Measurements from ENCODE around the gene PMF1.

DNA sequence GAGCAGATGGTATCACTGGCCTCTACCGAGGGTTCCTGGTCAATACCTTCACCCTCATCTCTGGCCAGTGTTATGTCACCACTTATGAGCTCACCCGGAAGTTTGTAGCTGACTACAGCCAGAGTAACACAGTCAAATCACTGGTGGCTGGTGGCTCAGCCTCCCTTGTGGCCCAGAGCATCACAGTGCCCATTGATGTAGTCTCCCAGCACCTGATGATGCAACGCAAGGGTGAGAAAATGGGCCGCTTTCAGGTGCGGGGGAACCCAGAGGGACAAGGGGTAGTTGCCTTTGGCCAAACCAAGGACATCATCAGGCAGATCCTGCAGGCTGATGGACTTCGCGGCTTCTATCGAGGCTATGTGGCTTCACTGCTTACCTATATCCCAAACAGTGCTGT is 12.8 kb upstream of the PMF1 start:
- no peak for TF ChIP-seq POLR2AphosphoS5 (IDR thresholded peaks at IDR 0.05; ENCODE audit: insufficient read depth, low read depth, low read length)
- TF ChIP-seq, protein P1, sequence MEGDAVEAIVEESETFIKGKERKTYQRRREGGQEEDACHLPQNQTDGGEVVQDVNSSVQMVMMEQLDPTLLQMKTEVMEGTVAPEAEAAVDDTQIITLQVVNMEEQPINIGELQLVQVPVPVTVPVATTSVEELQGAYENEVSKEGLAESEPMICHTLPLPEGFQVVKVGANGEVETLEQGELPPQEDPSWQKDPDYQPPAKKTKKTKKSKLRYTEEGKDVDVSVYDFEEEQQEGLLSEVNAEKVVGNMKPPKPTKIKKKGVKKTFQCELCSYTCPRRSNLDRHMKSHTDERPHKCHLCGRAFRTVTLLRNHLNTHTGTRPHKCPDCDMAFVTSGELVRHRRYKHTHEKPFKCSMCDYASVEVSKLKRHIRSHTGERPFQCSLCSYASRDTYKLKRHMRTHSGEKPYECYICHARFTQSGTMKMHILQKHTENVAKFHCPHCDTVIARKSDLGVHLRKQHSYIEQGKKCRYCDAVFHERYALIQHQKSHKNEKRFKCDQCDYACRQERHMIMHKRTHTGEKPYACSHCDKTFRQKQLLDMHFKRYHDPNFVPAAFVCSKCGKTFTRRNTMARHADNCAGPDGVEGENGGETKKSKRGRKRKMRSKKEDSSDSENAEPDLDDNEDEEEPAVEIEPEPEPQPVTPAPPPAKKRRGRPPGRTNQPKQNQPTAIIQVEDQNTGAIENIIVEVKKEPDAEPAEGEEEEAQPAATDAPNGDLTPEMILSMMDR (IDR thresholded peaks at IDR 0.05; ENCODE audit: extremely low read depth in 1 of 2, insufficient read depth in 1 of 2, low read depth in 1 of 2, low read length in 2 of 2), result no peak
- no peak for TF ChIP-seq EZH2 (IDR thresholded peaks at IDR 0.05; ENCODE audit: borderline replicate concordance, low read depth, low read length, severe bottlenecking)
- TF ChIP-seq JUN (IDR thresholded peaks at IDR 0.05; ENCODE audit: borderline replicate concordance, insufficient read depth, insufficient read length, low read depth), result no peak
- TF ChIP-seq FOS (IDR thresholded peaks at IDR 0.05; ENCODE audit: borderline replicate concordance, insufficient read depth, low read length), result no peak
- TF ChIP-seq POLR2A (IDR thresholded peaks at IDR 0.05; ENCODE audit: low read depth, low read length), result no peak

Data from endothelial cell of umbilical vein (primary cell).